Ovary (tissue), 9 donors: ENCODE data around the gene CMTM3. TPM values are rescaled to one million over a fixed set of nuclear protein-coding genes. Genes with fewer than 3 reads are reported as not detected.

Experiments used
- DNase-seq, 5 donors: peaks; one replicate each; pipeline ENCODE4 v3.0.0-alpha.2; 2019 to 2020
- H3K27ac ChIP-seq, 2 donors: fragments of 200-600 bp; one replicate each; pipeline versions ENCODE4 v1.5.1 to v1.8.0; 2019 to 2022
- H3K27me3 ChIP-seq: fragments of 200-600 bp; one replicate; pipeline ENCODE4 v1.8.0; 2022
- H3K36me3 ChIP-seq: fragments of 200-600 bp; sonication (generic); one replicate; pipeline ENCODE4 v1.5.1; 2019
- H3K4me1 ChIP-seq: one replicate; pipeline ENCODE4 v1.8.1; 2013; ENCODE audit warnings: mild to moderate bottlenecking, moderate library complexity; ENCODE audit not compliant: insufficient read depth
- H3K4me3 ChIP-seq: fragments of 200-600 bp; sonication (generic); one replicate; pipeline ENCODE4 v1.5.1; 2017
- H3K9me3 ChIP-seq, 2 donors: fragments of 200-600 bp in 1 of 2; sonication (generic) in 1 of 2; one replicate each; pipeline versions ENCODE4 v1.5.1 to v1.8.1; 2013 to 2019; ENCODE audit warnings: mild to moderate bottlenecking in 1 of 2, moderate library complexity in 1 of 2
- CTCF ChIP-seq, 3 donors: fragments of 450-650 bp in 2 of 3; fragments of 200-600 bp in 1 of 3; IDR thresholded peaks; one replicate each; pipeline versions ENCODE4 v1.5.1 to v1.8.0; 2016 to 2022; ENCODE audit warnings: antibody characterized with exemption in 3 of 3, mild to moderate bottlenecking in 1 of 3
- EP300 ChIP-seq: sonication (generic); formaldehyde crosslinking; IDR thresholded peaks from one replicate; pipeline ENCODE4 v1.6.1; 2017; ENCODE audit warnings: antibody characterized with exemption
- POLR2A ChIP-seq: fragments of 450-650 bp; IDR thresholded peaks from one replicate; pipeline ENCODE4 v1.6.1; 2017; ENCODE audit warnings: antibody characterized with exemption, mild to moderate bottlenecking, moderate library complexity
- WGBS, 3 donors: extraction: QIAGEN DNeasy Blood & Tissue Kit in 1 of 3; methylation state at CpG; one replicate each; pipeline versions ENCODE4 v1.1.5 to v1.1.7; 2013 to 2017; 5-methylcytosine and 5-hydroxymethylcytosine counted together
- intact Hi-C, 4 donors: fragments of 100-400 bp; cut with DNase I; formaldehyde crosslinking; loops; one replicate each; pipeline versions ENCODE4 v1.11.0 to v1.15.1; 2022 to 2023
- polyA plus RNA-seq, 2 donors: library from polyadenylated mRNA; stranded (reverse); fragments of 200-250 nt in 1 of 2; fragments of 350-450 nt in 1 of 2; fragmentation: Illumina TruSeq in 1 of 2; extraction: RNeasy Lipid Tissue Mini Kit (QIAGEN cat#74804) in 1 of 2; gene quantifications; one replicate each; pipeline ENCODE4 v1.2.3, GENCODE V29; 2013 to 2014
- total RNA-seq, 7 donors: library from RNA; depleted of rRNA in 2 of 7; stranded (reverse); fragments of >200 nt in 2 of 7; fragmentation: NEBNext Ultra II Directional in 3 of 7; extraction: Animal tissue kit (Norgen Biotek cat#: 25700) in 3 of 7; gene quantifications; one replicate each; pipeline versions ENCODE4 v1.1.0 to v1.2.4, GENCODE V29; 2016 to 2023
- donor health status: DM: no; HTN: no; CAD: no; lungs with moderate emphysema.
- donor health status: DM: no; HTN: no; CAD: no.
- donor health status: Bipolar disorder and iron deficiency.
- donor health status: DM: yes; HTN: yes; CAD: no.
- donor health status: DM: no; HTN: no; CAD: no.
- donor health status: DM: yes; HTN: yes; CAD: no.

CMTM3 gene
- total and polyA plus RNA-seq, 9 donors: 22.9 to 60.5 (median 43.2) TPM

GRCh38 chr16:66651474-66651765 is 46.9 kb downstream of the CMTM3 start:
- intact Hi-C loops: no loop called here
- H3K4me1 ChIP-seq: peaks cover 2% of the 10 kb centered on the region
- TF ChIP-seq EP300 (no peak), CTCF (IDR thresholded peaks at IDR 0.05) (no peak), POLR2A (no peak)
- 37 to 53% (median 43%) methylated on average over 2 of the region's 2 CpGs for WGBS, 3 donors
- DNase-seq: no peak
- H3K27me3 ChIP-seq: no peaks in the 10 kb centered on the region
- H3K4me3 ChIP-seq: no peak overlapping the region
- H3K9me3 ChIP-seq: no peaks in the 10 kb centered on the region
- H3K27ac ChIP-seq: no peak overlapping the region
- no peaks in the 10 kb centered on the region for H3K36me3 ChIP-seq

GRCh38 chr16:66651965-66652364 is 47.5 kb downstream of the CMTM3 start:
- TF ChIP-seq POLR2A (no peak), CTCF (IDR thresholded peaks at IDR 0.05) (no peak), EP300 (no peak)
- no peak for DNase-seq
- 90 to 98% (median 94%) methylated on average over 6 of the region's 6 CpGs for WGBS, 3 donors
- intact Hi-C loops: no loop called here
- Histone ChIP-seq H3K27ac (no peak overlapping the region), H3K36me3 (no peaks in the 10 kb centered on the region), H3K4me1 (peaks cover 2% of the 10 kb centered on the region), H3K4me3 (no peak overlapping the region), H3K27me3 (no peaks in the 10 kb centered on the region), H3K9me3 (no peaks in the 10 kb centered on the region)

DNA sequence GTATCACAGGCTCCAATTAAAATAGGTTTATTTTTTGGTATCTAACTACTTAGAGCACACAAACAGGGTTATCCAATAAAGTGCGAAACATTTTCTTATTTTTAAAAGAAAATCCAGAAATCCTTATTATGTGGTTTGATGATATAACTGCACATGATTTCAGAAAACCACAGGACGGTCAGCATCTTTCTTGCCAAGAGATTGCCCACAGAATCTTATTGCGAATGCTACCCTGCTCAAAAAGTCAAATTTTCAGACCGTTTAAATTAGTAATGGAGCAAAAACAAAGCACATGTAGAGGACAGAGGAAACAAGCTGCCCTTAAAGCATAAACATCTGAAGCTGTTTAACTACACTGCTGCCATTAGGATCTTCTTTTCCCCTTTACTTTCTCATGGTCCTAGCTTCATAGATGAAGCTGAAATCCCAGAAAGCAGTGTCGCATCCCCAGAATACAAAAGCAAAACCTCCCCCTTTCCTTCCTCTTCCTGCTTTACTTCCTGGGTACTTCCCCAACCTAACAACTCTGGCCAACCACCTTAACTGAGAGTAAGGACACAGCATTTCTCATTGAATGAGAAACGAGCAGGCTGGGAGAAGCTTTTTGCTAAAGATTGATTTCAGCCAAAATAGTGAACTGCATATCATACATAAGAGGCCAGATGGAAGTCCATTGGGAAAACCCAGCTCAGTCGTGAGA is 48.3 kb downstream of the CMTM3 start:
- no peak for TF ChIP-seq CTCF (IDR thresholded peaks at IDR 0.05)
- TF ChIP-seq EP300: no peak
- TF ChIP-seq POLR2A: no peak
- no peak for DNase-seq

DNA sequence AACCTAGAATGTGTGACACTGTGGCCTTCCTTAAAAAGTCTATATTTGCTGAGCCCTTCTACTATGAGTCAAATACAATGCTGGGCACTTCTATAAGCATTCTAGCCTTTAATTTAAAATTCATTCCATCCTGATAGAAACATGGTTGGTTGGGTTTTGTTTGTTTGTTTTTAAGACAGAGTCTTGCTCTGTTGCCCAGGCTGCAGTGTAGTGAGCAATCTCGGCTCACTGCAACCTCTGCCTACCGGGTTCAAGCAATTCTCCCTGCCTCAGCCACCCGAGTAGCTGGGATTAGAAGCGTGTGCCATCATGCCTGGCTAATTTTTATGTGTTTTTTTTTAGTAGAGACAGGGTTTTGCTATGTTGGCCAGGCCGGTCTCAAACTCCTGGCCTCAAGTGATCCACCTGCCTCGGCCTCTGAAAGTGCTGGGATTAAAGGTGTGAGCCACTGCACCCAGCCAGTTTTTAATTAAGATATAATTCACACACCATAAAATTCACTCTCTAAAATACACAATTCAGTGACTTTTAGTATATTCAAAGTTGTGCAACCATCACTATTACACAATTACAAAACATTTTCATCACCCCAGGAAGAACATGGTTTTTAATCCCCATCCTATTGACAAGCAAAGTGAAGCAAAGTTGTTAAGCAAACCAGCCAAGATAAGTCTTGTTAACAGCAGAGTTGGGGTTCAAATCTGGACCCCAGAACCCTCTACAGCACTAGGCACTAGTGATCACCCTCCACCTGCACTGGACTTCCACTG is 49.3 kb downstream of the CMTM3 start:
- no peaks in the 10 kb centered on the region for H3K36me3 ChIP-seq
- DNase-seq: no peak
- no peaks in the 10 kb centered on the region for H3K27me3 ChIP-seq
- H3K9me3 ChIP-seq: no peaks in the 10 kb centered on the region
- TF ChIP-seq CTCF (IDR thresholded peaks at IDR 0.05): no peak
- 96 to 97% (median 96%) methylated on average over 6 of the region's 6 CpGs for WGBS, 3 donors
- H3K4me1 ChIP-seq: peaks cover 2% of the 10 kb centered on the region
- H3K4me3 ChIP-seq: no peak overlapping the region
- intact Hi-C loops: no loop called here
- no peak overlapping the region for H3K27ac ChIP-seq

More for the DNA sequence above, 48.3 kb downstream of the CMTM3 start:
- peaks cover 2% of the 10 kb centered on the region for H3K4me1 ChIP-seq
- H3K27ac ChIP-seq: no peak overlapping the region
- intact Hi-C loops: no loop called here
- H3K36me3 ChIP-seq: no peaks in the 10 kb centered on the region
- 64 to 72% (median 69%) methylated on average over 7 of the region's 7 CpGs for WGBS, 3 donors
- H3K9me3 ChIP-seq: no peaks in the 10 kb centered on the region
- H3K4me3 ChIP-seq: no peak overlapping the region
- no peaks in the 10 kb centered on the region for H3K27me3 ChIP-seq
